ENCODE data around the gene LPAR3. TPM values are rescaled to one million over a fixed set of nuclear protein-coding genes. Genes with fewer than 3 reads are reported as not detected.
"Not testable (repeated sequence)": the region's sequence is repeated elsewhere in the genome, so short reads cannot be mapped to it uniquely, and the experiment has no call there.

The LPAR3 gene
- total RNA-seq, 2 experiments from 2014 or later = 0.37 to 0.47 TPM

DNA sequence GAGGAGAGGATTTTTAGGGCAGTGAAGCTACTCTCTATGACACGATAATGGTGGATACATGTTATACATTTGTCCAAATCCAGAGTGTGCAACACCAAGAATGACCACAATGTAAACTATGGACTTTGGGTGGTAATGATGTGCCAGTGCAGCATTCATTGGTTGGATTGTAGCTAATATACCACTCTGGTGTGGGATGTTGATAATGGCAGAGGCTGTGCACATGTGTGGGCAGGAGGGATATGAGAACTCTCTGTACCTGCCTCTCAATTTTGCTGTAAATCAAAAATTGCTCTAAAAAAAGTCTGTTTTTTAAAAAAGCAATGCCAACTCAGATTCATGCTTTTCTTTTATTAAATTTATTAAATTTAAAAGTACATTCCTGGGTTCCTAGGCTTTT, 27.2 kb upstream of the LPAR3 start:
- Mint-ChIP-seq H3K27me3 (peaks cover 2% of the 10 kb centered on the region), H3K36me3 (no peaks in the 10 kb centered on the region), H3K9me3 (ENCODE audit: low read depth) (no peaks in the 10 kb centered on the region), H3K27ac (no peak overlapping the region), H3K4me1 (no peaks in the 10 kb centered on the region), H3K4me3 (no peak overlapping the region)
- ATAC-seq (no peak), DNase-seq (no peak)
- CTCF ChIA-PET = interaction anchor here (2.2 to 2.3 kb wide), 2 partner anchors 15 to 16 kb away, joined by 6 to 8 read pairs; no protein-coding TSS in a partner anchor

DNA sequence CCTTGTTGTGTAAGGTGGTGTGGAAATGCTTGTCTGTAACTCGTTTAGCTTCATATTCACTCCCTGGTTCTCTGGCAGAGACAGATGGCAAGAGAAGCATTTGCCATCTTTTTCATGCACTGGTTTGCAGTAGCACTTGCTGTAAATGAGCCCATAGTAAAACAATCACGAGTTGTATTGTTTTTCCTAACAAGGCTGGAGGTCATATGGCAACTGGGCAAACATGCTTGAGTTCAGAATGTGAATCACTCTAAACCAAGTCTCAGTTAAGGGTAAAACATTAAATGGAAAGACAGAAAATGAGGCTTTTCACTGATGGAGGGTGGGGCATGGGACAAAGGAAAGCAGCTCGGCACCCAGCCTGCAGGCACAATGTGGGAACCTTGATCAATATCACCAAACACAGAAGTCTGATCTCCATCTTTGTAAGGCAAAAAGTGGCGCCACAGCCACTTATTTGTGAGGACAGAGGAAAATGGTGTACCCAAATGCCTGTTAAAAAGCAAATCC, 26.5 kb upstream of the LPAR3 start:
- no peak overlapping the region for H3K4me3 Mint-ChIP-seq
- no peaks in the 10 kb centered on the region for H3K36me3 Mint-ChIP-seq
- CTCF ChIA-PET = interaction anchor here (2.2 kb wide), 1 partner anchor 16 kb away, joined by 6 read pairs; no protein-coding TSS in a partner anchor
- ATAC-seq = no peak
- peaks cover 2% of the 10 kb centered on the region for H3K27me3 Mint-ChIP-seq
- H3K9me3 Mint-ChIP-seq (ENCODE audit: low read depth) = no peaks in the 10 kb centered on the region
- DNase-seq = no peak
- H3K4me1 Mint-ChIP-seq = no peaks in the 10 kb centered on the region
- H3K27ac Mint-ChIP-seq = no peak overlapping the region

DNA sequence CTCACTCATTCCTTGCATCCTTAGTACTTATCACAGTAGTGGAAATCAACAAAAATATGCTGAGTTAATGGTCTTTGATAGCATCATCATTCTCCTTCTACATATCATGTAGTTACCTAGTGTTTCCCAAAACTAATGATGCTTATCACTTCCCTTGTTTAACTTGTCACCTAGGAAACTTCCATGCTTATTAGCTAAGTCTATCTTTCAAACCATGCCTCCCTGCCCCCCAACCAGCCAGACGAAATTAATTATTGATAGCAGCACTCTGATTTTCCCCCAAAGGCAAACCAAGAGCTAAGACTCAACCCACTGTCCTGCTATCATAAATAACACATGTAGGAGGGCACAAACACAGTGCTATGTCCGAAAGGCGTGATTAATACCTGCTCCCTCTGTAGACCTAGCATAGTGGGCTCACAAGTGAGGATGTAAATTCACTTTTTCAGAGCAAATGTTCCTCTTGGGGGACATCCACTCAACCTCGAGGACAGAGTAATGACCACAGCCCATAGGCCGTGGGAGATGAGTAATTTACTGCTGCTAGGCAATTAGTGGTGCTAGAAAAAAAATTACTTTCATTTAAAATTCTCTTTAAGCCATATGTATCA, 25.8 kb upstream of the LPAR3 start:
- Mint-ChIP-seq H3K27ac (no peak overlapping the region), H3K36me3 (no peaks in the 10 kb centered on the region), H3K9me3 (ENCODE audit: low read depth) (no peaks in the 10 kb centered on the region), H3K4me3 (no peak overlapping the region), H3K4me1 (no peaks in the 10 kb centered on the region), H3K27me3 (peaks cover 2% of the 10 kb centered on the region)
- no peak for DNase-seq
- no peak for ATAC-seq
- CTCF ChIA-PET = interaction anchor here (2.2 kb wide), 1 partner anchor 17 kb away, joined by 6 read pairs; no protein-coding TSS in a partner anchor

DNA sequence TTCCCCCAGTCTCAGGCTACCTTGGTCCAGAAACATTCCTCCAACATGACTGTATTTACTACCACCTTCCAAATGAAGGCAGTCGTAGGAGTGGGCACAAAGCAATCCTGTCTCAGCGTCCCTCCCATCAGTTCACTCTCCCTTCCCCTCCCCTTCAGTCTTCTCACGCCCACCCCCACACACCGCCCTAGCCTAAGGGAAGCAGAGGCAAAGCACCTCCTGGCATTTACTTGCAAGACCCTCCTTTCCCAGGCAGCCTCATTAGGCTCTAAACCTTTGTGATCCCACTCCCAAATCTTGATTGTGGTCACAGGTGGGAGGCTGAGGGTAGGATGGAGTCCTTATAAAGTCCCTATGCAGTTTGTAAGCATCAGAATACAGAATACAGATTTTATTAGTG, 23.9 kb upstream of the LPAR3 start:
- no peaks in the 10 kb centered on the region for H3K4me1 Mint-ChIP-seq
- no peak overlapping the region for H3K27ac Mint-ChIP-seq
- DNase-seq (no peak), ATAC-seq (no peak)
- H3K9me3 Mint-ChIP-seq (ENCODE audit: low read depth) = no peaks in the 10 kb centered on the region
- CTCF ChIA-PET = no interaction called here
- no peak overlapping the region for H3K4me3 Mint-ChIP-seq
- H3K27me3 Mint-ChIP-seq = peaks cover 2% of the 10 kb centered on the region
- H3K36me3 Mint-ChIP-seq = no peaks in the 10 kb centered on the region

DNA sequence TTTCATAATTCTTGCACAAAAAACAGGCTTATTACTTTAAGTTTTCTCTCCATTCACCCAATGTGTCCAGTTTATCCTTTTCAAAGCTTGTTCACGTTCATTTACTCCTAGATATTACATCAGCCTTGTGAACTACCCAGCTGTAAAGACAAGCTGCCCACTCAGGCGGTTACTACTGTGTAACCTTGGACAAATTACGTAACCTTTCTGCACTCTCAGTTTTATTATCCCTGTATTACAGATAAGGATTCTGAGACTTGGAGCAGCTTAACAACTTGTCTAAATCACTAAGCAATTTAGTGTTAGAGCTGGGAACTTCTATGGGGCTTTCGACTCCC, 20.5 kb upstream of the LPAR3 start:
- H3K36me3 Mint-ChIP-seq = no peaks in the 10 kb centered on the region
- no peak for ATAC-seq

DNA sequence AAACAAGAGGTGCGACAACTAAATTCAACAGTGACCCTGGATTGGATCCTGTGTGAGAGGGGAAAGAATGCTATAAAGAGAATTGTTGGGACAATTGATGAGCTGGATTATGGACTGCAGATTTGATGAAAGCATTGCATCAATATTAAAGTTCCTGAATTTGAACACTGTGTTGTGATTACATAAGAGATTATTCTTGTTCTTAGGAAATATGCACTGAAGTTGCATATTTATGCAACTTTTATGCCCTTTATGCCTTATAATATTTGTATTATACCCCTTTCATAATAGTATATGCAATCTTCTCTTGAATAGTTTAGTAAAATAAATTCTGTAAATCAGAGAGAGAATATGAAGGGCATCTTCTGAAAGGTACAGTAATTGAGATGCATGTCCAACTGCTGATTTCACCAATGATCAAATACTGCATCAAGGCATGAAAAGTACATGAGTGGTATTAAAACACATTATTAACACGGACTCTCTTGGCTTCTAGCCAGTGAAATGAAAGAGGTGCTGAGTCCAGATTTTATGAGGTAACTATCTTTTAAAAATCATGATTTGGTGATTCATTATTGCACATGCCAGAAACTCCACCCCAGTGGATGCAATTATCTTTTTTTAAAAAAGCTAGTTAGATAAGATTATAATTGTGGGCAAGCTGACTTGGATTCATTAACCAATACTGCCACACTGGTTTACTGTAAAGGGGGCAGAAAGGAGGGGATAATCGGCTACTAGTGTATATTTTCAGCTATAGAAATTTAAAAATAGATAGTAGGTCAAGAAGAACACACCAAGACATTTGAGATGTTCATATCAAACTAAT, 19.9 kb upstream of the LPAR3 start:
- no peaks in the 10 kb centered on the region for H3K9me3 Mint-ChIP-seq (ENCODE audit: low read depth)
- no peak for DNase-seq
- no peak overlapping the region for H3K4me3 Mint-ChIP-seq
- H3K27me3 Mint-ChIP-seq = peaks cover 18% of the 10 kb centered on the region
- no peak for ATAC-seq
- no peaks in the 10 kb centered on the region for H3K4me1 Mint-ChIP-seq
- no peak overlapping the region for H3K27ac Mint-ChIP-seq
- H3K36me3 Mint-ChIP-seq = no peaks in the 10 kb centered on the region
- CTCF ChIA-PET = no interaction called here

More for the DNA sequence above, 20.5 kb upstream of the LPAR3 start:
- CTCF ChIA-PET = no interaction called here
- Mint-ChIP-seq H3K27ac (no peak overlapping the region), H3K4me1 (no peaks in the 10 kb centered on the region), H3K27me3 (peaks cover 16% of the 10 kb centered on the region), H3K4me3 (no peak overlapping the region), H3K9me3 (ENCODE audit: low read depth) (no peaks in the 10 kb centered on the region)
- DNase-seq = no peak

DNA sequence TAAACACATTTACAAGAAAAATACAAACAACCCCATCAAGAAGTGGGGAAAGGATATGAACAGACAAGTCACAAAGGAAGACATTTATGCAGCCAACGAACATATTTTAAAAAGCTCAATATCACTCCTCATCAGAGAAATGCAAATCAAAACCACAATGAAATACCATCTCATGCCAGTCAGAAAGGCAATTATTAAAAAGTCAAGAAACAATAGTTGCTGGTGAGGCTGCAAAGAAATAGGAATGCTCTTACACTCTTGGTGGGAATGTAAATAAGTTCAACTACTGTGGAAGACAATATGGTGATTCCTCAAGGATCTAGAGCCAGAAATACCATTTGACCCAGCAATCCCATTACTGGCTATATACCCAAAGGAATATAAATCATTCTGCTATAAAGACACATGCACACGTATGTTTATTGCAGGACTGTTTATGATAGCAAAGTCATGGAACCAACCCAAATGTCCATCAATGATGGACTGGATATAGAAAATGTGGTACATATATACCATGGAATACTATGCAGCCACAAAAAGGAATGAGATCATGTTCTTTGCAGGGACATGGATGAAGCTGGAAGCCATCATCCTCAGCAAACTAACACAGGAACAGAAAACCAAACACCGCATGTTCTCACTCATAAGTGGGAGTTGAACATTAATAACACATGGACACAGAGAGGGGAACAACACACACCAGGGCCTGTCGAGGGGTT, 15.9 kb upstream of the LPAR3 start:
- H3K27me3 Mint-ChIP-seq = peaks cover 34% of the 10 kb centered on the region
- H3K36me3 Mint-ChIP-seq; H3K4me1 Mint-ChIP-seq; DNase-seq; H3K4me3 Mint-ChIP-seq; ATAC-seq; H3K27ac Mint-ChIP-seq; H3K9me3 Mint-ChIP-seq (ENCODE audit: low read depth); CTCF ChIA-PET: not testable (repeated sequence)

DNA sequence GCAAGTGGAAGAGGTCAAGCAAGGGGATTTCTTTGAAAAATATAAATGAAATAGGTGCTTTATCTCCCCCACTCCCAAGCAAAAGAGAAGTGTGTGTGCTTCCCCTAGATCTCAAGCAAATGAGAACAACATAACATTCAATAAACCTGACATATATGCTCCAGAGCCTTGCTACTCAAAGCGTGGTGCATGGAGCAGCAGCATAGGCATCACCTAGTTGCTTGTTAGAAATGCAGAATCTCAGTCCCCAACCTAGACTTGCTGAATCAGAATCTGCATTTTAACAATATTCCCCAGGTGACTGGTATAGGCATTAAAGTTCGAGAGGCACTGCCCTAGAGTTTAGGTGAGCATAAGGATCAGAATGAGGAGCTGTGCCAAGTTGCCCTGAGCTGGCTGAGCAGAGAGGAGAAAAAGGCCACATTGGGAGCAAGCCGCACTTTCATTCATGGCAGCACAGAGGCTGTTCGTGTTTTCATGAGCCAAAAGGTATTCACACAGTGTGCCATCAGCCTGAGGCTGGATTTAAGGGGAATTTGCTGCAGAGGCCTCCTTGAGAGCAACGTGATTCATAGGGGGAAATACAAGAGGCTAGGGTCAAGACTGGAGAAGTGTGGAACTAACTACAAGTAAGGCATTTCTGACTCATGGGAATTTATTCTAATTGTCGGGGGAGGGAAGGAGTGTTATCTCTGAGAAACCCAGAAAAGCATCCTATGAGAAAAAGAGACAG, 14.3 kb upstream of the LPAR3 start:
- Mint-ChIP-seq H3K9me3 (ENCODE audit: low read depth) (peaks cover 2% of the 10 kb centered on the region), H3K4me1 (no peaks in the 10 kb centered on the region), H3K27ac (no peak overlapping the region), H3K27me3 (peaks cover 34% of the 10 kb centered on the region), H3K4me3 (no peak overlapping the region), H3K36me3 (peaks cover under 1% of the 10 kb centered on the region)
- CTCF ChIA-PET = no interaction called here
- no peak for ATAC-seq
- DNase-seq = no peak

DNA sequence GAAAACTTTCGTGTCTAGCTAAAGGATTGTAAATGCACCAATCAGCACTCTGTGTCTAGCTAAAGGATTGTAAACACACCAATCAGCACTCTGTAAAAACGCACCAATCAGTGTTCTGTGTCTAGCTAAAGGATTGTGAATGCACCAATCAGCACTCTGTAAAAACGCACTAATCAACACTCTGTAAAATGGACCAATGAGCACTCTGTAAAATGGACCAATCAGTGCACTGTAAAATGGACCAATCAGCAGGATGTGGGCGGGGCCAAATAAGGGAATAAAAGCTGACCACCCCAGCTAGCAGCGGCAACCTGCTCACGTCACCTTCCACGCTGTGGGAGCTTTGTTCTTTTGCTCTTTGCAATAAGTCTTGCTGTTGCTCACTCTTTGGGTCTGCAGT, 9.7 kb upstream of the LPAR3 start:
- DNase-seq; ATAC-seq; H3K27ac Mint-ChIP-seq; H3K36me3 Mint-ChIP-seq; H3K9me3 Mint-ChIP-seq (ENCODE audit: low read depth); H3K4me3 Mint-ChIP-seq; H3K4me1 Mint-ChIP-seq; CTCF ChIA-PET: not testable (repeated sequence)
- H3K27me3 Mint-ChIP-seq = peaks cover 24% of the 10 kb centered on the region

DNA sequence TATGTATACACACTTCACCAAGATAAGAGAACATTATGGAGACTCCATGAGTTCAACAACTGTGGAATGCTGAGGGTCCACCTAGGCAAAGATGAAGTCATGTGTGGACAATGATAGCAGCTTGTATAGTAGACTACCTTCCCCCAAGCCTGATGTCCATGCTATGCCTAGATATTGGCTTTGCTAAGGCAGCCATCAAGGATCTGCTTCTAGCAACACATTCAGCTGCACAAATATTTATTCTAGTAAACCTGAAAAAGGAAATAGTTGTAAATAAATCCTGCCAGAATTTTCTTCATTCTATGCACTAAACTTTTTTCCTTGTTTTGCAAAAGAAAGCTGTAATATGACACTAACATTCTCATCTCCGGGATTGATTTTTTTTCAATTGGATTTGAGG, 7.0 kb upstream of the LPAR3 start:
- Mint-ChIP-seq H3K36me3 (peaks cover 2% of the 10 kb centered on the region), H3K4me1 (no peaks in the 10 kb centered on the region), H3K9me3 (ENCODE audit: low read depth) (peaks cover 4% of the 10 kb centered on the region), H3K4me3 (no peak overlapping the region), H3K27ac (no peak overlapping the region), H3K27me3 (peaks cover 27% of the 10 kb centered on the region)
- DNase-seq = no peak
- ATAC-seq = no peak
- CTCF ChIA-PET = no interaction called here

DNA sequence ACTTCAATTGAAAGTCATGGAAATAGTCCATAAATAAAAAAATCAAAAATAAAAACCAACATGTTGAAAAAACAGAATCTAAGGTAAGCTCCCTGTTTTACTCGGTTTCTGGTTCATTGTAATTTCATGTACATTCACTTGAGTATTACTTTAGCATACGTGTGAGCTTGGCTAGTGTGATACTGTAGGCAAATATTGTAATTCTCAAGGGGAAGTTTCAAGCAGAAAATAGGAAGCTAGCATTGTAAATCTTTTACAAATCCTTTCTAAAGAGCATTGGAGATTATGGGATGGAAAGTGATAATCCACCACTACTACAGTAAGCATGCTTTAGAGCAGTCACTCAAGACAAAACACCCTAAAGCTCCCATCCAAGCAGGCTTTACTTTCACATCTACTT, 3.3 kb upstream of the LPAR3 start:
- CTCF ChIA-PET = interaction anchor here (1.2 kb wide), 1 partner anchor 8 kb away, joined by 4 read pairs; no protein-coding TSS in a partner anchor
- Mint-ChIP-seq H3K27ac (no peak overlapping the region), H3K27me3 (peaks cover 57% of the 10 kb centered on the region), H3K4me3 (no peak overlapping the region), H3K36me3 (no peaks in the 10 kb centered on the region), H3K4me1 (peaks cover 11% of the 10 kb centered on the region), H3K9me3 (ENCODE audit: low read depth) (no peaks in the 10 kb centered on the region)
- DNase-seq (no peak), ATAC-seq (no peak)

DNA sequence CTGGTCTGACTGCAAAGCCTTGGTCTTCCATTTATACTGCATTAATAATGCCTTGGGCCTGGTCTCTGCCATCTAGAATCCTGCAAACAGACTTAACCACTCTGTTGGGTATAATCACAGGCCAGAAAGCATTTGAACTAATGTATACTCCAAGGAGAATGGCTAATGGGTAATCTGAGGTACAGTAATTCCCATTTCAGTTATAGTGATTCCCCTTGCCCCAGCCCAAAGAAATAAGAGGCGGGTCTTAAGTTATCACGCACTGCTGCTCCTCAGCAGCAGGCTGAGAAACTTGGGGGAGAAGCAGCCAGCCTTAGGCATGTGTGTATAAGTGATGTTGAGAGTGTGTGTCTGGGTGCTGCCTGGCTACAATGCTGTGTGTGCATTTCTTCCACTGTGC, 2.4 kb downstream of the LPAR3 start:
- CTCF ChIA-PET = no interaction called here
- H3K27me3 Mint-ChIP-seq = peaks cover 41% of the 10 kb centered on the region
- DNase-seq (no peak), ATAC-seq (no peak)
- H3K9me3 Mint-ChIP-seq (ENCODE audit: low read depth) = no peaks in the 10 kb centered on the region
- H3K36me3 Mint-ChIP-seq = no peaks in the 10 kb centered on the region
- H3K27ac Mint-ChIP-seq = no peak overlapping the region
- no peak overlapping the region for H3K4me3 Mint-ChIP-seq
- H3K4me1 Mint-ChIP-seq = peaks cover 17% of the 10 kb centered on the region

DNA sequence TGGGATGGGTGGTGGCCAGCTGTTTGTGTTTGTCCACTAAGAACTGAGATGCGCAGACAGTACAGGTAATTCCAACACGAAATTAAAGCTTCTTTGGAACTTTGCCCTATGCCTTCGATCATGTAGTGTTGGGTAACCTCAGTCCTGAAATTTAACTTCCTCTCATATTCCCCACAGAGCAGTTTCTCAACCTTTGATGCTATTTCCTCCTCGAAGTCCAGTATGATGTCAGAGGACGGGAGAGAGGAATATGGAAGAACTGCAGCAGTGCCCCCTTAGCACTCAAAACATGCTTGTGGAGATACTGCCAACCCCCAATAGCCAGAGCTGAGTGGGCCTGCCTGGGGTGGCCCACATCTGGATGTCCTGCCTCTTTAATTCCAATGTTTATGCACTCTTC, 3.6 kb downstream of the LPAR3 start:
- CTCF ChIA-PET = no interaction called here

More for the DNA sequence above, 3.6 kb downstream of the LPAR3 start:
- DNase-seq (no peak), ATAC-seq (no peak)
- Mint-ChIP-seq H3K9me3 (ENCODE audit: low read depth) (no peaks in the 10 kb centered on the region), H3K4me3 (no peak overlapping the region), H3K27me3 (peaks cover 31% of the 10 kb centered on the region), H3K27ac (no peak overlapping the region), H3K36me3 (no peaks in the 10 kb centered on the region), H3K4me1 (peaks cover 17% of the 10 kb centered on the region)

Data from activated CD8-positive, alpha-beta memory T cell treated with anti-CD3 and anti-CD28 coated beads, Interleukin-2, amount 10 ng/mL, durations not matched to agents 7 days and 5 days (primary cell).